Activated CD4-positive, alpha-beta memory T cell treated with anti-CD3 and anti-CD28 coated beads for 36 hours (primary cell): ENCODE measurements around the gene ENDOV. TPM values are rescaled to one million over a fixed set of nuclear protein-coding genes. Genes with fewer than 3 reads are reported as not detected.

Source experiments
- CTCF ChIA-PET: fragments of 350-600 bp; sonication (Branson Sonifier 250); formaldehyde crosslinking; loops from one replicate; lab custom pipeline; 2021; ENCODE audit warnings: antibody characterized with exemption, inconsistent platforms; lab: Charles Lee
- POLR2A ChIA-PET: fragments of 350-600 bp; sonication (Branson Sonifier 250); formaldehyde crosslinking; loops from one replicate; lab custom pipeline; 2021; ENCODE audit warnings: antibody characterized with exemption; lab: Charles Lee
- DNase-seq: peaks from one replicate; pipeline ENCODE4 v3.0.0-alpha.2; 2020
- H3K27ac Mint-ChIP-seq: one replicate; pipeline ENCODE4 v1.8.0; 2021; ENCODE audit warnings: mixed read lengths
- H3K27me3 Mint-ChIP-seq: one replicate; pipeline ENCODE4 v1.8.0; 2021; ENCODE audit warnings: mixed read lengths
- H3K36me3 Mint-ChIP-seq: one replicate; pipeline ENCODE4 v1.8.0; 2021; ENCODE audit warnings: mixed read lengths
- H3K4me1 Mint-ChIP-seq: one replicate; pipeline ENCODE4 v1.8.0; 2021; ENCODE audit warnings: low read depth, mixed read lengths
- H3K4me3 Mint-ChIP-seq: one replicate; pipeline ENCODE4 v1.8.0; 2021; ENCODE audit warnings: mild to moderate bottlenecking, mixed read lengths
- H3K9me3 Mint-ChIP-seq: one replicate; pipeline ENCODE4 v1.8.0; 2021; ENCODE audit warnings: mixed read lengths
- intact Hi-C: fragments of 100-400 bp; cut with micrococcal nuclease; formaldehyde crosslinking; loops from one replicate; pipeline ENCODE4 v1.15.1; 2023
- total RNA-seq, 2 experiments: library from RNA; stranded (reverse); gene quantifications; one replicate each; pipeline ENCODE4 v1.2.3, GENCODE V29; 2021

Gene ENDOV
- total RNA-seq, 2 experiments from 2014 or later: 16.1 to 16.3 TPM

GRCh38 chr17:80428796-80429195 lies 13.8 kb downstream of the ENDOV start:
- DNase-seq: no peak
- Mint-ChIP-seq H3K27ac (no peak overlapping the region), H3K27me3 (no peaks in the 10 kb centered on the region), H3K4me1 (peaks cover 8% of the 10 kb centered on the region), H3K36me3 (no peaks in the 10 kb centered on the region), H3K4me3 (no peak overlapping the region), H3K9me3 (no peaks in the 10 kb centered on the region)
- POLR2A ChIA-PET: no interaction called here
- intact Hi-C loops: no loop called here
- CTCF ChIA-PET: interaction anchor here (1.4 to 2.9 kb wide), 4 partner anchors 13 to 542 kb away, joined by 5 to 35 read pairs (median 19); no protein-coding TSS in a partner anchor

DNA sequence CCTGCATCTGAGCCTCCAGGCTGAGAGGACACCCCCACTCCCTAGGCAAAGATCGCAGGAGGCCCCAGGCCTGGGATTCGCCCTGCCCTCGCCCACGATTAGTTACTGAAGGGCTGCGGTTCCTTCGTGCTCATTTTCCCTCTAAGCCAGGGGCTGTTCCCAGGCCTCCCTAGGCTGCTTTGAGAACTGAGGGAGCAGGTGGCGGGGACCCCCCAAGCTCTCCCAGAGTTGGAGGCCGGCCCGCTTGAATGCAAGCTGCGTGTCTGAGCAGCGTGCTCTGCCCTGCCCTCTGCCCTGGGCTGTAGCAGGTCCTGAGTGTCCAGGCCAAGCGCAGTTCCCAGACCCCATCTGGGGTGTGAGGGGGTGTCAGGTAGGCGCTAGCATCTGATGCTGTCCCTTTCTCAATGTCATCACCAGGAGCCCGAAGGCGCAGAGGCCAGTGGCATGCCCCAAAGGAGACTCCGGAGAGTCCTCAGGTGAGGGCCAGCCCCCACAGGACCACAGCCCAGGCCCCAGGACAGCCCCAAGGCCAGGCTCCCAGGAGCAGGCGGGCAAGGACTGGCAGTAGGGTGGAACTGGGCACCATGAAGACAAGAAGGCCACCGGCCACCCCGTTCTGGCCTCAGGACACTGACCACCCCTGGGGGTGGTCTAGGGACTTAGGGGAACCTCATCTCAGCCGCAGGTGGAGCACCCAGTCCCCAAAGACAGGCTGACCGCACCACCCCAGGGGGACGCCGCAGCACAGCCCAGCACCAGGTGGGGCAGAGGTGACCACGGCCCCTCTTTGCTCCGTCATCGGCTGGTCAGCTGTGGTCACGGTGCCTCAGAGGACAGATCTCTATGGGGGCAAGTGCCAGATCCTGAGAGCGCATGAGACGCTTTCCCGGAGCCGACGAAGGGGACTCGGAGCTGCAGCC lies 14.6 kb downstream of the ENDOV start:
- Mint-ChIP-seq H3K27me3 (no peaks in the 10 kb centered on the region), H3K27ac (no peak overlapping the region), H3K9me3 (no peaks in the 10 kb centered on the region), H3K4me3 (no peak overlapping the region), H3K36me3 (no peaks in the 10 kb centered on the region), H3K4me1 (peaks cover 8% of the 10 kb centered on the region)
- ChIA-PET POLR2A (no interaction called here), CTCF (interaction anchor here (1.4 to 2.9 kb wide), 2 partner anchors 470 to 541 kb away, joined by 5 to 35 read pairs; no protein-coding TSS in a partner anchor)
- no peak for DNase-seq
- intact Hi-C loops: no loop called here

GRCh38 chr17:80430446-80431245 lies 15.7 kb downstream of the ENDOV start:
- DNase-seq: no peak
- Mint-ChIP-seq H3K4me1 (peaks cover 8% of the 10 kb centered on the region), H3K9me3 (no peaks in the 10 kb centered on the region), H3K4me3 (no peak overlapping the region), H3K27me3 (no peaks in the 10 kb centered on the region), H3K27ac (no peak overlapping the region), H3K36me3 (no peaks in the 10 kb centered on the region)
- ChIA-PET POLR2A (no interaction called here), CTCF (no interaction called here)
- intact Hi-C loops: no loop called here

DNA sequence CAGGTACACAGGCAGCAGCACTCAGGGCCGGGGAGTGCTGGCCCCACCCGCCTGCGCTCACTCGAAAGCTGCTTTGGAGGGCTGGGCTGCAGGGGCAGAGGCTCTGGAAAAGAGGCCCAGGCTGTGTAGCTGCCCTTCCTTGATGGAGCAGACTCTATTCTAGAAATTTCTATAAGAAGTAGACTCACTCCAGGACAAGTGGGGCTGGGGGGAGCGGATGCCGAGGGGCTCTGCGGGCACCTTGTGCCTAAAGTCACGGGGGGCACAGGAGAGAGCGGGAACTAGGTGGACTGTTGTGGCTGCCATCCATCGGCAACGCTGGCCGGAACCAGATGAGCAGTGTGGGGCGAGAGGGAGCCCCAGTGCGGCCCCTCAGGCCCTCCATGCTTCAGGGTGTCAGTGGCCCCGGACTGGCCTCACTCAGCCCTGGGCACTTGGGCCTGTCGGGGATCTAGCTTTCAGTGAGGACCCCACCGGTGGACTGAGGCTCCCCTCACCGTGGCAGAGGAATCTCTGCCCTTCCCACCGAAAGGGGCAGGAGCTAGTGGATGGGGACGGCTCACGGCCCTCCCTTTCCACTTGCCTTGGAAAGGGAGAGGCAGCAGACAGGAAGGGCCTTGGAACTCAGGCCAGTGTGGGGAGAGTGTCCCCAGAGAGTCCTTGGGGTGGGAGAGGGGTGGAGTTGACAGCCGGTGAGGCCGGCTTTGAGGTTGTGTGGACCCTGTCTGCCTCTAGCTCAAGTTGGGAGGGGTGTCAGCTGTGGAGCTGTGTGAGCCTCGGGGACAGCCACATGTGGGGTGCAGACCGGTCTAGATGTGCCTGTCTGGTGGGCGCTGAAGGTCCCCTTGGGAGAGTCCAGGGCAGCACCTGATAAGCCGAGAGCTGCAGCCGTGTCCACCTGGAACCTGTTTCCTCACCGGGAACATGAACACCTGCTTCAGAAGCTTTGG lies 16.6 kb downstream of the ENDOV start:
- ChIA-PET CTCF (no interaction called here), POLR2A (no interaction called here)
- DNase-seq: no peak
- Mint-ChIP-seq H3K4me3 (no peak overlapping the region), H3K27ac (no peak overlapping the region), H3K27me3 (no peaks in the 10 kb centered on the region), H3K4me1 (peaks cover under 1% of the 10 kb centered on the region), H3K36me3 (no peaks in the 10 kb centered on the region), H3K9me3 (no peaks in the 10 kb centered on the region)
- intact Hi-C loops: no loop called here

GRCh38 chr17:80432350-80432955 lies 17.5 kb downstream of the ENDOV start:
- POLR2A ChIA-PET: no interaction called here
- Mint-ChIP-seq H3K9me3 (no peaks in the 10 kb centered on the region), H3K27me3 (no peaks in the 10 kb centered on the region), H3K36me3 (no peaks in the 10 kb centered on the region), H3K4me3 (no peak overlapping the region), H3K4me1 (no peaks in the 10 kb centered on the region), H3K27ac (no peak overlapping the region)
- DNase-seq: no peak
- intact Hi-C loops: no loop called here
- CTCF ChIA-PET: interaction anchor here (1.0 kb wide), 1 partner anchor 494 kb away, joined by 3 read pairs; no protein-coding TSS in a partner anchor

GRCh38 chr17:80432961-80433550 lies 18.1 kb downstream of the ENDOV start:
- POLR2A ChIA-PET: no interaction called here

GRCh38 chr17:80433916-80434666 lies 19.1 kb downstream of the ENDOV start:
- intact Hi-C loops: no loop called here
- H3K4me1 Mint-ChIP-seq: no peaks in the 10 kb centered on the region
- H3K27me3 Mint-ChIP-seq: no peaks in the 10 kb centered on the region
- POLR2A ChIA-PET: no interaction called here
- no peaks in the 10 kb centered on the region for H3K36me3 Mint-ChIP-seq
- H3K9me3 Mint-ChIP-seq: no peaks in the 10 kb centered on the region
- CTCF ChIA-PET: no interaction called here
- no peak for DNase-seq
- no peak overlapping the region for H3K4me3 Mint-ChIP-seq
- no peak overlapping the region for H3K27ac Mint-ChIP-seq

More at GRCh38 chr17:80432961-80433550, 18.1 kb downstream of the ENDOV start:
- Mint-ChIP-seq H3K4me3 (no peak overlapping the region), H3K27me3 (no peaks in the 10 kb centered on the region), H3K9me3 (no peaks in the 10 kb centered on the region), H3K36me3 (no peaks in the 10 kb centered on the region), H3K4me1 (no peaks in the 10 kb centered on the region), H3K27ac (no peak overlapping the region)
- intact Hi-C loops: no loop called here
- CTCF ChIA-PET: interaction anchor here (1.0 kb wide), 1 partner anchor 493 kb away, joined by 3 read pairs; no protein-coding TSS in a partner anchor
- no peak for DNase-seq

GRCh38 chr17:80437532-80437931 lies 22.6 kb downstream of the ENDOV start:
- ChIA-PET CTCF (interaction anchor here (1.3 kb wide), 1 partner anchor 10 kb away, joined by 4 read pairs; no protein-coding TSS in a partner anchor), POLR2A (no interaction called here)
- intact Hi-C loops: no loop called here
- Mint-ChIP-seq H3K4me3 (no peak overlapping the region), H3K36me3 (no peaks in the 10 kb centered on the region), H3K27ac (no peak overlapping the region), H3K4me1 (no peaks in the 10 kb centered on the region), H3K9me3 (no peaks in the 10 kb centered on the region), H3K27me3 (peaks cover 3% of the 10 kb centered on the region)
- DNase-seq: no peak

DNA sequence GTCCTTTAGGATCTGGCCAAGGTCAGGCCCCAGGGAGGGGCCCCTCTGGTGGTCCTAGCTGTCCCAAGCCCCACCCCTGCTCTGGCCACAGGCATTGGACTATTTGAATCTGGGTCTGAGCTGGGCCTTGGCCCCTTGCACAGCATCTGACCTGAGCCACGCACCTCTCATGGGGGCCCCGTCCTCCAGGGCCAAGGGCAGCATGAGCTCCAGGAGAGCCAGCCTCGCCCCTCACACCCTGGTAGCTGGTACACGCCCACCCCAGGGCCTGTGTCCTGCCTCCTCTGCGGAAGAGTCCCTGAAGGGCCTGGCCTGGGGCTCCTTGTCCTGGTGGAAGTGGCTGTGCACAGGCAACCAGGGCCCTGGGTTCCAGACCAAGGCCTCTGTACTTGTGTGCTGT lies 23.8 kb downstream of the ENDOV start:
- POLR2A ChIA-PET: no interaction called here
- no peak for DNase-seq
- Mint-ChIP-seq H3K27me3 (peaks cover 6% of the 10 kb centered on the region), H3K4me1 (no peaks in the 10 kb centered on the region), H3K36me3 (no peaks in the 10 kb centered on the region), H3K4me3 (no peak overlapping the region), H3K27ac (no peak overlapping the region), H3K9me3 (no peaks in the 10 kb centered on the region)
- intact Hi-C loops: no loop called here
- CTCF ChIA-PET: no interaction called here

DNA sequence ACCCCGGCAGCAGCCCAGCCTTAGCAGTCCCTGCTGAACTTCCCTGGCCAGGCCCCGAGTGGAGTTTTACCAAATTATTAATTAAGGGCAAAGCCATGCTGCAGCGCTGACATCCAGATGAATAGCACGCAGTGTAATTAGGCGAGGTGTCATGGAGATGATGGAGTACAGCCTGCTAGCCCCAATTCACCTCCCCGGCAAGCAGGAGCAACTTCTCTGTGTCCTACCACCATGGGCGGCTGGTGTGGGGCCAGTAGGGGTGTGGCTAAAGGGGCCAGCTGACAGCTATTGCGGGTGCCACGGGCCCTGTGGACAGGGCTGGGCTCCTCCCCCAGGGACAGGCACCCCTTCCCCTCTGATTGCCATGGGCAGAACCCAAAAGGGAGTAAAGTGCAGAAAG lies 24.5 kb downstream of the ENDOV start:
- ChIA-PET POLR2A (no interaction called here), CTCF (no interaction called here)
- Mint-ChIP-seq H3K4me1 (no peaks in the 10 kb centered on the region), H3K4me3 (no peak overlapping the region), H3K27me3 (peaks cover 6% of the 10 kb centered on the region), H3K36me3 (no peaks in the 10 kb centered on the region), H3K27ac (no peak overlapping the region), H3K9me3 (no peaks in the 10 kb centered on the region)
- intact Hi-C loops: no loop called here
- no peak for DNase-seq
